ENCODE measurements around the gene TLK2. TPM values are rescaled to one million over a fixed set of nuclear protein-coding genes. Genes with fewer than 3 reads are reported as not detected.

Gene TLK2
- total RNA-seq, 6 experiments from 2014 or later, result 11.6 to 13.8 (median 12.6) TPM

DNA sequence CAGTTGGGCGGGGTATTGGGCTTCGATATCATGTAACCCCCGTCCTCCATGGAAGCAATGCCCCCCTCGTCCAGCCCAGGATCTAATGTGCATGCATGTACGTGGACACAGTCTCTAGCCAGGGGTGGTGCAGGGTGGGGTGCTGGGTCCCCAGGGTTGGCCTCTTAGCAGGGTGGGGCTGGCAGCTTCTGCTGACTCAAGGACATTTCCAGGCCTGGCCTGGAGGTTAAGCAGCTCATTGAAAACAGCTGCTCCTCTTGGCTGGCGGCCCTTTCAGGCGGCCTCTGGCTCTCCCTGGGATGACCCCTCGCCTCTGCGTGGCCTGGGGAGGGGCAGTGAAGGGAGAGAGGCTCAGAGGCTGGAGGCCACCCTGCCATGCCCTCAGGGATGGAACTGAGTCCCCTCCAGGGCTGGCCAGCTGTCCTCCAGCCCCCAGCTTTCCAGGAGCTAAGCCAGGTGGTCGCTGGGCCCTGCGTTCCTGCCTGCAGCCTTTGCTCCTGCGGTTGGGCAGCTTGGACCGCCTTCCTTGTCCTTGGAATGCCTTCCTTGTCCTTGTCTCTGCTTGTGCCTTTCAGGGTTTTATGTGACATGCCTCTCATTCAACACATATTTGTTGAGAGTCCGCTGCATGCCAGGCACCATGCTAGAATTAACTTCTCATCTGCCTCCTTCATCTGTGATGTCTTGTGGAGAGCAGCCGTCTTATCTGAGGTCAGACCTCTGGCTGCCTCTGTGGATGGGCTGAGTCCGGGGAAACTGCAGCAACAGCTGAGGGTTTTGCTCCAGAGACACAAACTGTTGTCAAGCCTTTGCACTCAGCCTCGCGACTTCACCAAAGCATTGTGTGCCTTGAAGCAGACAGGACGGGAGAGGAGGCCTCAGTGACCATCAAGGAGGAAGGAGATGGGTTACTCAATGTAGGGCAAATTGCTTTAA is 175.5 kb downstream of the TLK2 start:
- no peak overlapping the region for H3K4me3 ChIP-seq
- 41% methylated on average over 14 of the region's 19 CpGs for WGBS (ENCODE audit: insufficient coverage, low coverage, low lambda C conversion rate, missing lambda C conversion rate)
- H3K36me3 ChIP-seq, result no peaks in the 10 kb centered on the region
- no peaks in the 10 kb centered on the region for H3K27me3 ChIP-seq
- no peaks in the 10 kb centered on the region for H3K9me3 ChIP-seq
- peak in 2 of 3 donors; percentile 64 to 72 for DNase-seq
- intact Hi-C loops (cut with DNase I), result no loop called here
- TF ChIP-seq, protein P1, sequence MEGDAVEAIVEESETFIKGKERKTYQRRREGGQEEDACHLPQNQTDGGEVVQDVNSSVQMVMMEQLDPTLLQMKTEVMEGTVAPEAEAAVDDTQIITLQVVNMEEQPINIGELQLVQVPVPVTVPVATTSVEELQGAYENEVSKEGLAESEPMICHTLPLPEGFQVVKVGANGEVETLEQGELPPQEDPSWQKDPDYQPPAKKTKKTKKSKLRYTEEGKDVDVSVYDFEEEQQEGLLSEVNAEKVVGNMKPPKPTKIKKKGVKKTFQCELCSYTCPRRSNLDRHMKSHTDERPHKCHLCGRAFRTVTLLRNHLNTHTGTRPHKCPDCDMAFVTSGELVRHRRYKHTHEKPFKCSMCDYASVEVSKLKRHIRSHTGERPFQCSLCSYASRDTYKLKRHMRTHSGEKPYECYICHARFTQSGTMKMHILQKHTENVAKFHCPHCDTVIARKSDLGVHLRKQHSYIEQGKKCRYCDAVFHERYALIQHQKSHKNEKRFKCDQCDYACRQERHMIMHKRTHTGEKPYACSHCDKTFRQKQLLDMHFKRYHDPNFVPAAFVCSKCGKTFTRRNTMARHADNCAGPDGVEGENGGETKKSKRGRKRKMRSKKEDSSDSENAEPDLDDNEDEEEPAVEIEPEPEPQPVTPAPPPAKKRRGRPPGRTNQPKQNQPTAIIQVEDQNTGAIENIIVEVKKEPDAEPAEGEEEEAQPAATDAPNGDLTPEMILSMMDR (IDR thresholded peaks at IDR 0.05), result no peak
- no peak for TF ChIP-seq POLR2A (IDR thresholded peaks at IDR 0.05)
- ATAC-seq, result peak; percentile 4 to 37 (median 20)
- peaks cover 0 to 4% (median 0%) of the 10 kb centered on the region in 4 donors for H3K4me1 ChIP-seq
- H3K27ac ChIP-seq, result no peak overlapping the region

DNA sequence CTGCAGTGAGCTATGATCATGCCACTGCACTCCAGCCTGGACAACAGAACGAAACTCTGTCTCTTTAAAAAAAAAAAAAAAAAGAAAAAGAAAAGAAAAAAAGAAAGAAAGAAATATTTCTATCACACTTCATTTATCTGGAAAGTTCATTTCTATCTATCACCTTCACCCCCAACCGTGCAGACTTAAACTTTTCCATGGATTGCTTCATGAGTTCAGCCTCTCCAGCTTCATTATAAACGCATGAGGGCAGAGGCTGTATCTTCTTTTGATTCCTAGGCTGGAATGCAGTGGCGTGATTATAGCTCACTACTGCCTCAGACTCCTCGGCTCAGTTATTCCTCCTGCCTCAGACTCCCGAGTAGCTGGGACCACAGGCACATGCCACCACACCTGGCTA is 177.0 kb downstream of the TLK2 start:
- H3K27me3 ChIP-seq, result no peaks in the 10 kb centered on the region
- no peak overlapping the region for H3K27ac ChIP-seq
- ATAC-seq (no peak), DNase-seq (peak in 1 of 3 donors; percentile 10)
- no peaks in the 10 kb centered on the region for H3K36me3 ChIP-seq
- peaks cover 0 to 4% (median 0%) of the 10 kb centered on the region in 4 donors for H3K4me1 ChIP-seq
- 71% methylated on average over 6 of the region's 6 CpGs for WGBS (ENCODE audit: insufficient coverage, low coverage, low lambda C conversion rate, missing lambda C conversion rate)
- intact Hi-C loops (cut with DNase I), result no loop called here
- H3K9me3 ChIP-seq, result no peaks in the 10 kb centered on the region
- TF ChIP-seq, protein P1 (IDR thresholded peaks at IDR 0.05), result no peak
- no peak for TF ChIP-seq POLR2A (IDR thresholded peaks at IDR 0.05)
- no peak overlapping the region for H3K4me3 ChIP-seq

DNA sequence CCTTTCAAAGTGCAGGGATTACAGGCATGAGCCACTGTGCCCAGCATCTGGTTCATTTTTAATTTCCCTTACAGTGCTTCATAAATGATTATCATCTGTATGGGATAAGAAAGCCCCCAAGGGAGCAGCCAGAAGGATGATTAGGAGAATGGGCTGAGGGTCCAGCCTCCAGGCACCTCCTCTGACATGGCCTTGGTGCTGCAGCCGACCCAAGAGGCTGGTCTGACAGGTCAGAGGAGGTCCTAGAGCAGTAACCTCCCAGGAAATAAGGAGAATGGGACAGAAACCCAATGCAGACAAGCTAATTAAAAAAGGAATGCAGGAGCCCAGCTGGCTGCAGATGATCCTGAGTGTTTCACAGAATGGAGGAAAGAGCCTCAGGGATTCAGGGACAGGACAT is 177.8 kb downstream of the TLK2 start:
- H3K36me3 ChIP-seq, result no peaks in the 10 kb centered on the region
- H3K4me3 ChIP-seq, result no peak overlapping the region
- TF ChIP-seq, protein P1 (IDR thresholded peaks at IDR 0.05), result no peak
- no peak for TF ChIP-seq POLR2A (IDR thresholded peaks at IDR 0.05)
- no peaks in the 10 kb centered on the region for H3K9me3 ChIP-seq
- no peaks in the 10 kb centered on the region for H3K27me3 ChIP-seq
- DNase-seq, result peak in 1 of 3 donors; percentile 15
- intact Hi-C loops (cut with DNase I), result no loop called here
- H3K27ac ChIP-seq, result no peak overlapping the region
- ATAC-seq, result no peak
- no CpG with 5 or more reads among the region's 1 CpG for WGBS (ENCODE audit: insufficient coverage, low coverage, low lambda C conversion rate, missing lambda C conversion rate)
- H3K4me1 ChIP-seq, result peaks cover 0 to 4% (median 0%) of the 10 kb centered on the region in 4 donors

DNA sequence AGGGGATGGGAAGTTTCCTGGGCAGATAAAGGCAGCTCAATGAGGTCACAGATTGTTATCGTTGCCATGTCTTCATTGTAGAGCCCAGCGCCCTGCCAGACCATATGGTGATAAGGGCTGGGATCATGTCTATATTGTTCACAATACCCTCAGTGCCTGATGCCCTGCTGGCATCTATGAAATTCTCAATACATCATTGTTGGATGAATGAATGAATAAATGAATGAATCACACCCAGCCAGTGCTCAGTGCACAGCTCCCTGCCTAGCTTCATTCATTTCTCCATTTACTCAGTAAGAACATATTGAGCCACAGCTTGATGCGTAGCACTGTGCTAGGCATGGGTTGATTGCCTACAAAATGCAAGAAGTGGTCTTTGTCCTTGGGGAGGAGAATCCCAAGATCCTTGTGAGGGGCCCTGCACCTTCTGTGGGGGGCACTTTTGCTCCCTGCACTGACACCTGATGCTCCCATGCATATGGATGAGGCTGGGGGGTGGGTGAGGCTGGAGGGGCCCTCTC is 178.6 kb downstream of the TLK2 start:
- H3K27ac ChIP-seq, result no peak overlapping the region
- ATAC-seq (no peak), DNase-seq (peak in 1 of 3 donors; percentile 27)
- peaks cover 0 to 1% (median 0%) of the 10 kb centered on the region in 4 donors for H3K4me1 ChIP-seq
- intact Hi-C loops (cut with DNase I), result no loop called here
- WGBS (ENCODE audit: insufficient coverage, low coverage, low lambda C conversion rate, missing lambda C conversion rate), result no CpG with 5 or more reads among the region's 3 CpGs
- H3K36me3 ChIP-seq, result no peaks in the 10 kb centered on the region
- H3K27me3 ChIP-seq, result no peaks in the 10 kb centered on the region
- H3K4me3 ChIP-seq, result no peak overlapping the region
- no peaks in the 10 kb centered on the region for H3K9me3 ChIP-seq
- TF ChIP-seq, protein P1 (IDR thresholded peaks at IDR 0.05), result no peak
- no peak for TF ChIP-seq POLR2A (IDR thresholded peaks at IDR 0.05)
